GM19467 (cell line): Measurements from ENCODE around the gene GALNT3.

ENCODE experiments used
- ATAC-seq: cut with Tn5 transposase; IDR thresholded peaks from one replicate; pipeline ENCODE4 v1.9.1; 2021; ENCODE audit warnings: mild to moderate bottlenecking, moderate library complexity; ENCODE audit not compliant: unreplicated experiment

Gene GALNT3

GRCh38 chr2:165793779-165794535, at the start of gene GALNT3:
Gene GALNT3, minus strand, starts transcription at chr2:165794247. Its CDS starts 23,547 bp downstream, at chr2:165770700.
- ATAC-seq, result peak; percentile 28

- ATAC-seq, result no peak
Measured at GRCh38 chr2:165843351-165843750, 49.3 kb upstream of the GALNT3 start.

DNA sequence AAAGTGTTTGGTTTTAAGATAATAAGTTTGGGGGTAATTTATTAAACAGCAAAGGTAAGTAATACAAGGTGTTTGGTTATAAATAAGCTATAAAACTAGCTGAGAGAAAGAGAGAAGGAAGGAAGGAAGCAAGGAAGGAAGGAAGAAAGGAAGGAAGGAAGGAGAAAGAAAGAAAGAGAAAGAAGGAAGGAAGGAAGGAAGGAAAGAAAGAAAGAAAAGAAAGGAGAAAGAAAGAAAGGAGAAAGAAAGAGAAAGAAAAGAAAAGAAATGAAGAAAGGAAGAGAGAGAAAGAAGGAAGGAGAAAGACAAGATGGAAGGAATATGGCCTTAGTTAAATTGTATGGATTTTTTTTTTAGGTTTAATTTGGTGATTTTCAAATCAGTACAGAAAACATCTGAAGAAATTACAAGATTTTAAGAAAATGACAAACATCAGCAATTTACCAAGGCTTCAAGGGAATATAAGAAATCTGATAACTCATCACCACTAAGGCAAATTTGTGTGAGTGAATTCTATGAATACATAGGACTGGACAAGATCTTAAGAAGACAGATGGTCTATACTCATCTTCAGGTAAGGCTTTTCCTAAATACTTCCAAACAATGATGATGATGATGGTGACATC, 46.4 kb upstream of the GALNT3 start:
- no peak for ATAC-seq

DNA sequence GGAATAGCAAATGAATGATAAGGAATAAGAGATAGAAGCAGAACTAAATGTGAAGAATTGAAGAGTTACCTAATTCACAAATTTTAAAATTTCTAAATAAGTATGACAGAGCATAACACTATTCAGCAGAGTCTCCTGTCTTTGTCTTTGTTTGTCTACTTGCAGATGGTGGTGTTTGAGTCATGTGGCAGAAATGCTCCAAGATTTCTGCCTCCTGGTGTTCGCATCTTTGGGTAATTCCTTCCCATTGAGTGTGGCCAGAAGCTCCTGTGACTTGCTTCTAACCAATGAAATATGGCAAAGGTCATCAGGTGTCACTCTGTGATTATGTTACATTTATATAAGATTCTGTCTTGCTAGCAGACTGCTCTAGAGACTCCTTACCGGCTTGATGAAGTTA, 45.6 kb upstream of the GALNT3 start:
- ATAC-seq, result no peak

GRCh38 chr2:165837122-165837521, 43.1 kb upstream of the GALNT3 start:
- no peak for ATAC-seq

DNA sequence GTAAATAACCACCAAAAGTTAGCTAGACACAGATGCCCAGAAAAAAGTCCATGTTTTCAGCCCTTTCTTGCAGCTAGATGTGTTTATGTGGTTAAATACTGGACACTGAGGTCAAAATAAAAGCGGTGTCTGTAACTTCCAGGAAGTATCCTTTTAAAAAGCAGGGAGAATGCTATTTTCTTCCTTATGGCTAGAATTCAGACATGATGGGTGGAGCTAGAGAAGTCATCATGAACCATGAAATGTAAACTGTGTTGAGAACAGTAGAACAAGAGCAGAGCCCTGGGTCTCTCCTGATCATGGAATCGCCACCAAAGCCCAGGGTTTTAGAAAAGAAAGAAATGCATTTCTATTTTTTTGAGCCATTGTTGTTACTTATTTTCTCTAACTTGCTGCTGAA, 41.3 kb upstream of the GALNT3 start:
- no peak for ATAC-seq

DNA sequence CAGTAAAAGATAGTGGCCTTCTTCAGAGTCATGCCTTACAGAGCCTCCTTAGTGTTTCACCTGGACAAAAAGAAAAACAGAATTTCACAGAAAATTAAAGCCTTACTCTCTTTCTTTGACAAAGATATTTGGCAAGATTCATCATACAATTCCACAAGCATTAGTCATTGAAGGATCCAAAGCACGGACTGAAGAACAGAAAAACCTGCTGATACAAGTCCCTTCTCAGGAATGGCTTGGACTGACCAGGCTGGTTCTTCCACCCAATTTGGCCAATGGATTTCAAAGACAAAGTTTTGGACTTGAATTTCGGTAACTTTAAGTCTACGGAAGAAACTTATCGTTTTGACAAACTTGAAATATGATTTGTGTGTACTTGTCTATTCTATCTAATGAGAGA, 39.1 kb upstream of the GALNT3 start:
- ATAC-seq, result no peak

- no peak for ATAC-seq
Measured at GRCh38 chr2:165827921-165828276, 33.9 kb upstream of the GALNT3 start.

DNA sequence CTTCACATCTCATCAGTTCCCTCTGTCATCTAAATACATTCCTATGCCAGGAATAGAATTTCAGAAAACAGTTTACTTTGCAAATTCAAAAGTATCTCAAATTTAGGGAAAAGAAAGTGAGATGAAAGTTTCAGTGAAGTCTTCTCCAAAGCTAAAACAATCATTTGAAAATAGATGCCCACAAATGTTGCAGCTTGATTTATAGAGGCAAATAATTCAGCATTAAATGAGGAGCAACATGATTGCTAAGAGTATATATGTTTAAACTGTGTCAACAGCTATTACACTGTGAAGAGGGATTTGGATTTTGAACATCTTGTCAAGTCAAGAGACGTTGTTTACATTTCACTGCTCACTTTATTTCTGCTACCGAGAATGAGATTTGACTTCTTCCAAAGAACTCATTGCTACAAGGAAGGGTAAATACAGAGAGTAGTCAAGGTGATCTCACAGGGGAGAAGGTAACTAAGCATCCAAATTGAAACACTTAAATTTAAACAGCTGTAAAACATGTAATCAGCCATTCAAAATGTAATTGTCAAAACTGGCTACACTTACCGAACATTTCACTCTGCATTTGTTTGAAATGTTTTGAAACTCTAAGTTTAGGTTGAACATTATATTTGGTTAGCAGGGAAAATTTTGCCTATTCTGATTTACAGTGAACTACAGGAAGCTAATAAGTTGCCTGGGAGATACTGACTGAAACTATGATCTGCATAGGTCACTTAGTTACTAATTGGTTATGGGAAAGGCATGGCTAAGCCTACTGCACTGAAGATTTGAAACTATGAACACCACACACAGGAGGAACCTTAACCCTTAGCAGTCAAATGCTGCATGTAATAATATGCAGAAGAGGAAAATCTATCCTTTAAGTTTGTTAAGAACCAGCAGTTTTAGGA, 33.2 kb upstream of the GALNT3 start:
- peak; percentile 84 for ATAC-seq

DNA sequence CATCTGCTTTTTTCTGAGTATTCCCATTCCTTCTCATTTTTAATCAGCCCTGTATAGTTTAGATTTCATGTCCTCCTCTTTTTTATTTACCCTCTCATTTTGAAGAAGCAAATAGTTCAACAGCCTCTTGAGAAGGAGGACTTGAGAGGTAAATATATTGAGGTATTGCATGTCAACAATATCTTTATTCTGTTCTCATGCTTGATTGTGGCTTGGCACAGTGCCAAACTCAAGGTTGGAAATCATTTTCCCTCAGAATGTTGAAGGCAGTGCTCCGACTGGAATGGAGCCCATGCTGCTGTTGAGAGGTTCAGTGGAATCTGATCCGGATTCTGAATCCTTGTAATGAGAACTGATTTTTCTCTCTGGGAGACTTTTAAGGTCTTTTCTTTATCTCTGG, 31.0 kb upstream of the GALNT3 start:
- ATAC-seq, result no peak

DNA sequence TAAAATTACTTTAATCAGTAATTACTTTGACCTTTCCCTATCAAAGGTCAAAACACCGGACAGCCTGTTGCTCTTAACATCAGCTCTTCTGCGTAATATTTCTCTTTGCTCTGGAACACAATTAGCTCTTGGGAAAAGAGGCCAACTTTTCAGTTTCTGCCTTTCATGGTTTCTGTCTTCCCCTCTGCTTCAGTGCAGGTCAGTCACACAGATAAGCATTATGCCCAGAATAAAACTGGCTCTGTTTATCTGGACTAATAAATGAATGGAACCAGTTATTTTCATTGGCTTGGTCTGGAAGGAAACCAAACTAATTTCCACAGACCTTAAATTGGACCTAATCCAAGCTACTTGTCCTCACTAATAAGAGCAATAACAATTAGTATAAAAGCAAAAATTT, 26.2 kb upstream of the GALNT3 start:
- ATAC-seq, result no peak

DNA sequence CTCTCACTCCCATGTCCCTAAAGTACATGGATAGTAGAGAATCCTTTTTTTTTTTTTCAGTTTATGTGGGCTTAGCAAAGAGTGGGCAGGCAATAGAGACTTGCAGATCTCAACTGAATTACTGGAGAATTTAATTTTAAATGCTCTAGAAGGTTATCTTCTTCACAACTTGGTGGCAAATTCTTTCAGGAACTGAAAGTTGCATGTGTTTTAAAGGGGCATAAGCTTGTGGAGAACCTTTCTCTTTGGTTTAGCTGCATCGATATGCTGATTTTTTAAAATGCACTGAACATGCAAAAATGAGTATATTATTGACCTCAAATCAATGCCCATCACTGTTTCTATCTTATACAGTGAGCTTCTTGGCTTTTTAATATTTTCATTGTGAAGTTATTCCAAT, 24.9 kb upstream of the GALNT3 start:
- no peak for ATAC-seq

DNA sequence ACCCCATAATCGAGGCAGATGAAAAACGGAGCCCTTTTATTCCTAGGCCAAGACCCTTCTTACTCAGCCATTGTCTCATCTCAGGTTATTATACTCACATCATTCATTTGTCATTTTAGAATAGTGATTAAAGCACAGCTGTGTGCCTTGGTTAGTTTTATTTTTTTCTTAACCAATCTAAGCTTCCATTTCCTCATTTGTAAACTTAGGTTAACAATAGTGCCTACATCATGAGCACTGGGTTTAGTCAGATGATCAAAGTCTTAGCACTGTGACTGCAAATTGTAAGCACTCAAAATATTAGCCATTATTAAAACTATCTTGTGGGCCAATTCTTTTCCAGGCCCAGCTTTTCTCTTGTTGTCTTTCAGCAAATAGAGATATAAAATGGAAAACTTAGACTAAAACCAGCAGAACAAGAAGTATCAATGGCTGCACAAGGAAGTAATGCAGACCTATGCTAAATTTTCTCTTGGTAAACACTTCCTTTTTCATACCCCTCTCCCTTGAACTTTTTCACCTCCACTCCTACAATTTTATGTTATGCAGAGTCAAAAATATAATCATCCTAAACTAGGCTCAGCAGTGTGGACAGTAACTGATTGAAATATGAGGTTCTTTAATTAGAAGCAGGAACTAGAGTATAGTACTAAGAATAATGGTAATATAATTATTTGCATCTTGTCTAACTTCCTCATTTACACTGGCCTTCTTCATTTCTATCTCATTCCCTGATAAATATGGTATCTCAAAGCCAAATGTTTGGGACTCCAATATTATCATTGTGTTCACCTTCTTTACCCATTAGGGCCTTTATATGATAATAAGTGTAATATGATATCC, 21.5 kb upstream of the GALNT3 start:
- peak; percentile 65 for ATAC-seq

DNA sequence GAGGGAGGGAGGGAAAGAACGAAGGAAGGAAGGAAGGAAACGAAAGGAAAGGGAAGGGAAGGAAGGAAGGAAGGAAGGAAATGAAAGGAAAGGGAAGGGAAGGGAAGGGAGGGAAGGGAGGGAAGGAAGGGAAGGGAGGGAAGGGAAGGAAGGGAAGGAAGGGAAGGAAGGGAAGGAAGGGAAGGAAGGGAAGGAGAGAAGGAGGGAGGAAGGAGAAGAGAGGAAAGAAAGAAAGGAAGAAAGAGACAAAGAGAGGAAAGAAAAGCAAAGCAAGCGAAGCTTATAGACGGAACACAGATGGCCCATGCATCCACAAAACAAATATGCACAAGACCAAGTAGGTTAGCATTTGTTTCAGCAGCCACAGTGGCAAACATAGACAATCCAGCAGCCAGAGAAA, 20.4 kb upstream of the GALNT3 start:
- no peak for ATAC-seq

DNA sequence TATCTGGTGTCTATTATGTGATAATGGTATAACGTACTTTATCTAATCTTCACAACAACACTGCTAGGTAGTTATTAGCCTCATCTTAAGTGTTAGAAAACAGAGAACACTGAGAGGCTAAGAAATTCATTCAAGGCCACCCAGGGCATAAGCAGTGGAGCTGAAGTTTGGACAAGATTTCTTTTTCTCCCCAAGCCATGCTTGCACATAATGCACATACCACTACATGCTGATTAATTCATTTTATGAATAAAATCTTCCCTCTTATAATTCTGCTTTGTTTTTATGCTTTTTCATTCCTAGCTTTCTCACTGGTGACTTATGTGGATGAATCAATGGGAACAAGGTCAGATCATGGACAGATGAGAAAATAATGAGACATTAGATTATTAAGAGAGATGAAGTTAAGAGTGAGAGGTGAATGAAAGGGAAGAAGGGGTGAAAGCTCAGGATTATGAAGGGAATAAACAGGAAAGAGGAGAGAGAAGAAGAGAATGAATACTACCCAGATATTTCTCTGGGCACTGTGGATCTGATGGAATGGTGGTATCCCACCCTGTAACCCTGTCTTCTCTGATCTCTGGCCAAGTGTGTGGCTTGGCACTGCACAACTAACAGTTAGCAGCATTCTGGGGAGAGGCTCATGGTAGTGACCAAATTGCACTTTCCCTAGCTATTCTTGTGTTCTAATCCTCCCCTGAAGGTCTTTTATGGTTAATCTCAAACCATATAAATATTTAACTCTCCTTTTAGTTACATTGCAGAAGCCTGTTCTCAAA, 17.7 kb upstream of the GALNT3 start:
- no peak for ATAC-seq

DNA sequence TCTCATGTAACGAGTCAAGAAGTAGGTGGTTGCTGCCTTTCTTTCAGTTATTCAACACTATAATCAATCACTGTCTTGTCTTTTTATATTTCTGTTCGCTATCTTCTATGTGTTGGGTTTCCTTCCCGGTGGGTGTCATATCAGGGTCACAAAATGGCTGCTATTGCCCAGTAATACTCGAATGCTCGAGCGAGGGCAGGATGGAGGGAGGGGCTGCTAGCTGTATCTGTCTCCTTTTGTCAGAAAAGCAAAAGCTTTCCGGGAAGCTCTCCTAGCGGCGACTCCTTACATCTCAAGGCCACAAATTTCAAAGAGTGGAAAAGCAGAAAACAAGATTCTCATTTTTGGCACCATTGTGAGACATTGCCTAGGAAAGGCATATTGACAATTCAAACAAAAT, 16.4 kb upstream of the GALNT3 start:
- no peak for ATAC-seq

GRCh38 chr2:165804719-165805118, 10.7 kb upstream of the GALNT3 start:
- no peak for ATAC-seq

DNA sequence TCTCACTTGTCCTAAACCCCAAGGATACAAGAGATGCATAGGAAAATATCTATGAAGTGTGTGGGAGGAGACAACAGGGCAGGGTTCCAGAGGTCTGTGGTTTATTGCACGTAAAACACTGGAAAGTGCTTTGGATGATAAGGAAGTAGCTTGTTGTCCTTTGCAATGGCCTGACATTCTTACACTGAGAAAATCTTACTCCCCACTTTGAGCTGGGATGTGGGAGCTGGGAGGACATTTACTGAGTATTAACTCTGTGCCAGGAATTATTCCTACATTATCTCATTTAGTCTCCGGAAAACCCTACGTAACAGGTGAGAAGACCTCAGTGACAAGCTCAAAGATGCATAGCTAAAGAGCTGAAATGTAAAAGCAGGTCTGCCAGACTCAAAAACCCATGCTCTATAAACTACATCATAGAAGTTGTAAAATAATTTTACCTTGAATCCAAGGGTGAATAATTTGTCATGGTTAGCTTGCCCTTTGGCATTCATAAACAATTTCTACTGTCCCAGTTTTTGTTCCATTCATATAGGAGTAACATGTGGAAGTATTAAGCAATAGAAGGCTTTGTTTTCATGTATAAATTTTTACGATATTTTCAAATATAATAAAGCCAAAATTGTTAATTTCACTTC, 9.2 kb upstream of the GALNT3 start:
- no peak for ATAC-seq

- no peak for ATAC-seq
Measured at GRCh38 chr2:165801176-165801575, 7.1 kb upstream of the GALNT3 start.
